ENCODE data around the gene STUM.

GRCh38 chr1:226555092-226555491 lies 6.5 kb downstream of the STUM start:
- no peak for TF ChIP-seq POLR2AphosphoS5 (IDR thresholded peaks at IDR 0.05)
- no peak for TF ChIP-seq POLR2A (IDR thresholded peaks at IDR 0.05)
- TF ChIP-seq, protein P1, sequence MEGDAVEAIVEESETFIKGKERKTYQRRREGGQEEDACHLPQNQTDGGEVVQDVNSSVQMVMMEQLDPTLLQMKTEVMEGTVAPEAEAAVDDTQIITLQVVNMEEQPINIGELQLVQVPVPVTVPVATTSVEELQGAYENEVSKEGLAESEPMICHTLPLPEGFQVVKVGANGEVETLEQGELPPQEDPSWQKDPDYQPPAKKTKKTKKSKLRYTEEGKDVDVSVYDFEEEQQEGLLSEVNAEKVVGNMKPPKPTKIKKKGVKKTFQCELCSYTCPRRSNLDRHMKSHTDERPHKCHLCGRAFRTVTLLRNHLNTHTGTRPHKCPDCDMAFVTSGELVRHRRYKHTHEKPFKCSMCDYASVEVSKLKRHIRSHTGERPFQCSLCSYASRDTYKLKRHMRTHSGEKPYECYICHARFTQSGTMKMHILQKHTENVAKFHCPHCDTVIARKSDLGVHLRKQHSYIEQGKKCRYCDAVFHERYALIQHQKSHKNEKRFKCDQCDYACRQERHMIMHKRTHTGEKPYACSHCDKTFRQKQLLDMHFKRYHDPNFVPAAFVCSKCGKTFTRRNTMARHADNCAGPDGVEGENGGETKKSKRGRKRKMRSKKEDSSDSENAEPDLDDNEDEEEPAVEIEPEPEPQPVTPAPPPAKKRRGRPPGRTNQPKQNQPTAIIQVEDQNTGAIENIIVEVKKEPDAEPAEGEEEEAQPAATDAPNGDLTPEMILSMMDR (IDR thresholded peaks at IDR 0.05): no peak

Measured in upper lobe of left lung (tissue), 4 donors.